ENCODE results near the gene DNM1.

DNM1 gene

DNA sequence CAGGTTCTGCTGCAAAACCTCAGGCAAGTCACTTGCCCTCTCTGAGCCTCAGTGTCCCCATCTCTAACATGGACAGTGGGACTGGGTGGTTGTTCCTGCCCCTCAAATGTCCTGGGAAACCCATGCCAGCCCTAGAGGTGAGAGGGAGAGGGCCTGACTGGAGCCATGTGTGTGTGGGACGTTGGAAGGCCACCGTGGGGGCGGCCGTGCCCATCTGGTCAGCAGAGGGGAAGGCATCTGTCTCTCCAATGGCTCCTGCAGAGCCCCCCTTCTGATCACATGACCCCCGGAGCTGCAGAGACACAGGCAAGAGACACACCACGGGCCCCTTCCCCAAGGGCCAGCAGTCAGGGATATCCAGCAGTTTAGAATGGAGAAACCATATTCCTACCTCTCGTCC, 1.7 kb downstream of the DNM1 start:
- H3K4me3 ChIP-seq (ENCODE audit: low read depth, low read length): no peak overlapping the region
- in situ Hi-C loops (cut with HindIII; ENCODE audit: low sequenced_read_pairs): no loop called here
- TF ChIP-seq, protein P1, sequence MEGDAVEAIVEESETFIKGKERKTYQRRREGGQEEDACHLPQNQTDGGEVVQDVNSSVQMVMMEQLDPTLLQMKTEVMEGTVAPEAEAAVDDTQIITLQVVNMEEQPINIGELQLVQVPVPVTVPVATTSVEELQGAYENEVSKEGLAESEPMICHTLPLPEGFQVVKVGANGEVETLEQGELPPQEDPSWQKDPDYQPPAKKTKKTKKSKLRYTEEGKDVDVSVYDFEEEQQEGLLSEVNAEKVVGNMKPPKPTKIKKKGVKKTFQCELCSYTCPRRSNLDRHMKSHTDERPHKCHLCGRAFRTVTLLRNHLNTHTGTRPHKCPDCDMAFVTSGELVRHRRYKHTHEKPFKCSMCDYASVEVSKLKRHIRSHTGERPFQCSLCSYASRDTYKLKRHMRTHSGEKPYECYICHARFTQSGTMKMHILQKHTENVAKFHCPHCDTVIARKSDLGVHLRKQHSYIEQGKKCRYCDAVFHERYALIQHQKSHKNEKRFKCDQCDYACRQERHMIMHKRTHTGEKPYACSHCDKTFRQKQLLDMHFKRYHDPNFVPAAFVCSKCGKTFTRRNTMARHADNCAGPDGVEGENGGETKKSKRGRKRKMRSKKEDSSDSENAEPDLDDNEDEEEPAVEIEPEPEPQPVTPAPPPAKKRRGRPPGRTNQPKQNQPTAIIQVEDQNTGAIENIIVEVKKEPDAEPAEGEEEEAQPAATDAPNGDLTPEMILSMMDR (IDR thresholded peaks at IDR 0.05; ENCODE audit: low read depth, low read length): no peak

DNA sequence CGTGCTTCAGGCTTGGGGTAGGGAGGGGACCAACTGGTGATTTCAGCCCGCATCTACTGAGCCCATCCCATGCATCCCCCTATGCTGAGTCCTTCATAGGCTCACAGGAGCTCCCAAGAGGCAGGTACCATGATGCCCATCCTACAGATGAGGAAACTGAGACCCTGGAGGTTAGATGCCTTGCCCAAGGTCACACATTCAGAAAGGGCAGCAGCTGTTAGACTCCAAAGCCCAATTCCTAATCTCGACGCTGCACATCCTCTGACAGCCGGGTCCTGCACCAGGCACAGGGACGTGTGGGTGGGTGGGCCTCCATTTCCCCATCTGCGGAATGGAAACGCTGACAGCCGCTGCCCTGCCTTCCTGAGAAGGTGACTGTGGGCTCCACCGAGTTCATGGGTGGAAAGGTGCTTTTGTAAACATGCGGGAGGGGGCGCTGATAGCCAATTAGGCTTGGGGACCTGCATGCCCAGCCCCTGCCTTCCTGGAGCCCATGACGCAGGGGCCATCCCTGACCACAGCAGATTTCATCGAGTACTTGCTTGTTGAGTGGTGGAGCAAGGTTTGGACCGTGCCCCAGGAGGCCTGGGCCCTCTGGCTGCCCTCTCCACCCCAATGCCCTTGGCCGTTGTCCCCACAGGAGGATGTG, 2.2 kb downstream of the DNM1 start:
- in situ Hi-C loops (cut with HindIII; ENCODE audit: low sequenced_read_pairs): no loop called here
- no peak overlapping the region for H3K4me3 ChIP-seq (ENCODE audit: low read depth, low read length)
- no peak for DNase-seq (ENCODE audit: low read depth, low spot score)
- TF ChIP-seq, protein P1 (IDR thresholded peaks at IDR 0.05; ENCODE audit: low read depth, low read length): no peak

More for the DNA sequence above, 1.7 kb downstream of the DNM1 start:
- DNase-seq (ENCODE audit: low read depth, low spot score): no peak

DNA sequence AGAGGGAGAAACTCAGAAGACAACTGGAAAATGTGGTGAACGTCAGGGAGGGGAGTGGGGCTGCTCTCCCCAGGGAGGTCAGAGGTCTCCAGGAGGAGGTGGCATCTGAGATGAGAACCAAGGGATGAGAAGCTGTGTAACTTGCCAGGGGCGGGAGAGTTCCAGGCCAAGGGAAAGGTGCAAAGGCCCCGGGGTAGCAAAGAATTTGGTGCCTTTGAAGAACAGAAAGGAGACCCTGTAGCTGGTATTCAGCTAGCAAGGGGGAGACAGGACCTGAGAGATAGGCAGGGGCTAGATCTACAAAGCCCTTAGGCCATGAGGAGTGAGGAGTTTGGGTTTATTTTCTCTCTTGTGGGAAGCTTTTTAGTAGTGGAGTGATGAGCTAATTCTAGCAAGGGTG, 3.3 kb downstream of the DNM1 start:
- TF ChIP-seq, protein P1 (IDR thresholded peaks at IDR 0.05; ENCODE audit: low read depth, low read length): no peak
- in situ Hi-C loops (cut with HindIII; ENCODE audit: low sequenced_read_pairs): no loop called here
- no peak for DNase-seq (ENCODE audit: low read depth, low spot score)
- no peak overlapping the region for H3K4me3 ChIP-seq (ENCODE audit: low read depth, low read length)

DNA sequence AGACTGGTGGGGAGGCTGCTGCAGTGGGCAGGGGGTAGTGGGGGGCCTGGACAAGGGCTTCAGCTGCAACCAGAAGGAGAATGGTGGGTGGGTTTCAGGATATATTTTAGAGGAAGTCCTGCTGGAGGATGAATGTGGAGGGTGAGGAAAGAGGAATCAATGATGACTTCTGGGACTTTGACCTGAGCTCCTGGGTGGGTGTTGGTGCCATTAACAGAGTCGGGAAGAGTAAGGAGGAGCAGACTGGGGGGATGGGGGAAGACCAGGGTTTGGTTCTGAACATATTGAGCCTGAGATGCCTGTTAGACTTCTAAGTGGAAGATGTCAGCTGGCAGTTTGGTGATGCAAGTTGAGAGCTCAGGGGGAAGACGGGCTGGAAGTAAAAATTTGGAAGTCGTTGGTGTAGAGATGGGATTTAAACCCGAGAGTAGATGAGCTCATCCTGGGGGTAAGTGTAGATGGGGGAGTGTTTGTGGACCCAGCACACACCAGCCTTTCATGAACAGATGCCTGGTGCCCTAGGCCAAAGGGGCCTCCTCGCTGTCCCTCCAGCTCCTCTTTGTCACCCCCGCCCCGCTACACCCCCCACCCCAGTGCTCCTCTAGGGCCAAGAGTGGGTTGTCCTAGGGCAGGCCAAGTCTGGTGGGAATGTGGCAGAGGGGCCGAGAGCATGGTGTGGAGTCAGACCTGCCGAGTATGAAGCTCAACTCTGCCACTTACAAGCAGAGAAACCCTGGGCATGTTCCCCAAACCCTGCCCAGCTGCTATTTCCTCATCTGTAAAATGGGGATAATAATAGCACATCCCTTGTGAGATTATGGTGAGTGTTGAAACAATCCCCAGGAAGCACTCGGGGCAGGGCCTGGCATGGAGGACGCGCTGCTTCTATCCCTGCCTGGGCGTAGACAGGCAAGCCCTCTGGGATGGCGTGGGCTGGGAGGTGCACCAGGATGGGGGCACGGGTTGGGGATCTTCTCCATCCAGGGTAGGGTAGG, 4.0 kb downstream of the DNM1 start:
- TF ChIP-seq, protein P1 (IDR thresholded peaks at IDR 0.05; ENCODE audit: low read depth, low read length): no peak
- H3K4me3 ChIP-seq (ENCODE audit: low read depth, low read length): no peak overlapping the region
- in situ Hi-C loops (cut with HindIII; ENCODE audit: low sequenced_read_pairs): no loop called here
- no peak for DNase-seq (ENCODE audit: low read depth, low spot score)

DNA sequence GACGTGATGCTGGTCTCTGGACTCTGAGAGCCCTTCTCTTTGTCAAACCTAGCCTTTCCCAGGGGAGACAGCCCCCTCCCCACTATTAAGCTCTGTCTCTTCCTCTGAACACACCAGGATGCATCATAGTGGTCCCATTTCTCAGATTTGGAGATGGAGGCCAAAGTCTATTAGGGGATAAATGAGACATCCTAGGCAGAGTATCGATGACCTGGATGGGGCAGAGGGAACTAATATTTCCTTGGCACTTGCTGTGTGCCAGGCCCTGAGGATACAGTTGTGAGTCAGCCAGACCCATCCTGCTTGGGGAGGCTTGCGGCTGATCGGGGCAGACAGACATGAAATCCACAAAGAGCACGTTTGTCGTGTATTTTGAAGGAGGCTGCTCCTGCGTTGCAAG, 5.2 kb downstream of the DNM1 start:
- TF ChIP-seq, protein P1 (IDR thresholded peaks at IDR 0.05; ENCODE audit: low read depth, low read length): no peak
- no peak for DNase-seq (ENCODE audit: low read depth, low spot score)
- in situ Hi-C loops (cut with HindIII; ENCODE audit: low sequenced_read_pairs): no loop called here
- no peak overlapping the region for H3K4me3 ChIP-seq (ENCODE audit: low read depth, low read length)

DNA sequence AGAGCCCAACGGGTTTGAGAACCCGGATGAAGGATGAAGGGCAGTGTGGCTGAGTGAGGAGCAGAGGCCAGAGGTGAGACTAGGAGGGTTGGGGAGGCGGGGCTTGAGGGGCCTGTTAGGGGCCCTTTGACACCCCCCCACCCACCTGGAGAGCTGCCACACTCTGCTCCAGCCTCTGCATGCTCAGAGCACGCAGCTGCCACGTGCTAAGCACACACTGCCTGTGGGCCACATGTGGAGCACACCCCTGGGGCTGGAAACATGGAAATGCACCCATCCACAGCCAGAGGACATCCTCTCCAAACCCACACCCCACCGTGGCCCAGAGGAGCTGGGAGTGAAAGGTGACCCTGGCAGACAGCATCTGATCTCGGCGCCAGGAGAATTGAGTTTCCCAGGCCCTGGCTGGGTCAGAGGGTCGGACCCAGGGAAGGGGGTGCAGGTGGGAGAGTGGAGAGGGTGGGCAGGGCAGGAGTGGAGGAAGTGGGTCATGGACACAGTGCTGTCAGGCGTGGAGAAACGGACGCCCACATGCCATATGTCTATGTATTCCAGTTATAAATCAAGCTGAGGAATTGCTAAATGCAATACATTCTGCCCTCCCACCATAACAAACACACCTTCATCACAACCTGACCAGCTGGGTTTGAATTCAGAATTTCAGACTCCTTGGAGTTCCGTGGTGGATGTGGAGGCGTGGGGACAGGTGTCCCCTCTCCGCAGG, 5.9 kb downstream of the DNM1 start:
- DNase-seq (ENCODE audit: low read depth, low spot score): no peak
- H3K4me3 ChIP-seq (ENCODE audit: low read depth, low read length): no peak overlapping the region
- in situ Hi-C loops (cut with HindIII; ENCODE audit: low sequenced_read_pairs): no loop called here
- TF ChIP-seq, protein P1 (IDR thresholded peaks at IDR 0.05; ENCODE audit: low read depth, low read length): no peak

Measured in astrocyte of the spinal cord (primary cell).